K562 (cell line): ENCODE results near the gene BFSP1. TPM values are rescaled to one million over a fixed set of nuclear protein-coding genes. Genes with fewer than 3 reads are reported as not detected.
A peak's percentile ranks its signal among the peaks of the same experiment; 100 is the strongest.

ENCODE experiments used
- ARID2 ChIP-seq: fragments of 450-650 bp; IDR thresholded peaks from 2 replicates; pipeline ENCODE4 v1.6.1; 2017; ENCODE audit warnings: antibody characterized with exemption, mild to moderate bottlenecking
- ARID4B ChIP-seq: sonication (generic); formaldehyde crosslinking; IDR thresholded peaks from 2 replicates; pipeline ENCODE4 v1.8.0; 2022; ENCODE audit warnings: mild to moderate bottlenecking, missing genetic modification reagents
- BCOR ChIP-seq: fragments of 450-650 bp; IDR thresholded peaks from 2 replicates; pipeline ENCODE4 v1.6.1; 2016
- BRF2 ChIP-seq: IDR thresholded peaks from 3 replicates; pipeline ENCODE4 v1.6.1; 2011; ENCODE audit warnings: borderline replicate concordance, mild to moderate bottlenecking; ENCODE audit not compliant: insufficient read length, insufficient read depth
- DPF2 ChIP-seq: fragments of 450-650 bp; IDR thresholded peaks from 2 replicates; pipeline ENCODE4 v1.6.1; 2016
- E4F1 ChIP-seq: fragments of 250-450 bp; sonication (Bioruptor Pico); IDR thresholded peaks from 2 replicates; pipeline ENCODE4 v1.5.0; 2021; ENCODE audit warnings: mild to moderate bottlenecking, borderline replicate concordance
- ELF1 ChIP-seq: fragments of 200-800 bp; sonication (Bioruptor generic); IDR thresholded peaks from 2 replicates; pipeline ENCODE4 v1.6.1; 2016; ENCODE audit warnings: missing genetic modification characterization, missing compliant biosample characterization
- FUS ChIP-seq: fragments of 200-400 bp; formaldehyde crosslinking; optimal IDR thresholded peaks from 2 replicates; pipeline ENCODE3; 2017; ENCODE audit warnings: low read depth, low read length
- GABPA ChIP-seq: fragments of 200-800 bp; sonication (Bioruptor generic); conservative IDR thresholded peaks from 2 replicates; pipeline ENCODE4 v1.6.1; 2016; ENCODE audit warnings: low read depth, missing genetic modification characterization, missing compliant biosample characterization
- GABPB1 ChIP-seq: sonication (generic); formaldehyde crosslinking; IDR thresholded peaks from 2 replicates; pipeline ENCODE4 v1.8.0; 2022; ENCODE audit warnings: mild to moderate bottlenecking, missing genetic modification reagents
- GABPB2 ChIP-seq: fragments of 250-450 bp; sonication (Bioruptor Pico); conservative IDR thresholded peaks from 2 replicates; pipeline ENCODE4 v1.5.1; 2021; ENCODE audit warnings: mild to moderate bottlenecking
- HMG20B ChIP-seq: fragments of 250-450 bp; sonication (Bioruptor Pico); IDR thresholded peaks from 2 replicates; pipeline ENCODE4 v1.5.0; 2021; ENCODE audit warnings: mild to moderate bottlenecking
- JUND ChIP-seq, 2 experiments: IDR thresholded peaks; 2 replicates in 1 of 2; 3 replicates in 1 of 2; pipeline ENCODE4 v1.6.1; 2011; ENCODE audit warnings: borderline replicate concordance in 2 of 2, low read depth in 2 of 2, low read length in 2 of 2, improper control_type of control experiment in 1 of 2, missing biosample characterization in 1 of 2, missing genetic modification characterization in 1 of 2, missing genetic modification reagents in 1 of 2
- LARP7 ChIP-seq: fragments of 450-650 bp; IDR thresholded peaks from 2 replicates; pipeline ENCODE4 v1.6.1; 2016
- SIX5 ChIP-seq, 2 experiments: IDR thresholded peaks; 2 replicates each; pipeline ENCODE4 v1.6.1; 2011; ENCODE audit warnings: low read length in 2 of 2, borderline replicate concordance in 1 of 2, low read depth in 1 of 2, mild to moderate bottlenecking in 1 of 2, moderate library complexity in 1 of 2; ENCODE audit not compliant: insufficient read depth in 1 of 2
- SNIP1 ChIP-seq: fragments of 450-650 bp; IDR thresholded peaks from 2 replicates; pipeline ENCODE4 v1.7.1; 2017; ENCODE audit warnings: low read depth, mild to moderate bottlenecking
- SP1 ChIP-seq: sonication (generic); formaldehyde crosslinking; IDR thresholded peaks from 2 replicates; pipeline ENCODE4 v1.8.1; 2022; ENCODE audit warnings: mild to moderate bottlenecking, missing genetic modification reagents
- SREBF2 ChIP-seq: sonication (generic); formaldehyde crosslinking; IDR thresholded peaks from 2 replicates; pipeline ENCODE4 v1.4.0; 2020; ENCODE audit warnings: mild to moderate bottlenecking, missing genetic modification reagents
- STAT5A ChIP-seq: IDR thresholded peaks from 2 replicates; pipeline ENCODE4 v1.6.1; 2012; ENCODE audit warnings: low read length, inconsistent platforms, borderline replicate concordance
- WHSC1 ChIP-seq: IDR thresholded peaks from one replicate; pipeline ENCODE4 v1.6.1; 2012; ENCODE audit warnings: low read length, control low read depth, inconsistent platforms
- ZC3H11A ChIP-seq: IDR thresholded peaks from 2 replicates; pipeline ENCODE4 v1.6.1; 2012; ENCODE audit warnings: low read depth, low read length, improper control_type of control experiment
- ZFPM2 ChIP-seq: fragments of 250-450 bp; sonication (Bioruptor Pico); IDR thresholded peaks from 2 replicates; pipeline ENCODE4 v1.5.1; 2022; ENCODE audit warnings: mild to moderate bottlenecking
- ZNF24 ChIP-seq: fragments of 450-650 bp; IDR thresholded peaks from 2 replicates; pipeline ENCODE4 v1.6.1; 2016
- ZNF347 ChIP-seq: fragments of 450-650 bp; formaldehyde crosslinking; IDR thresholded peaks from 2 replicates; pipeline ENCODE4 v1.4.0; 2020; ENCODE audit warnings: low read depth, mild to moderate bottlenecking, moderate library complexity
- ZNF354B ChIP-seq: fragments of 250-450 bp; sonication (Bioruptor Pico); IDR thresholded peaks from 2 replicates; pipeline ENCODE4 v1.4.0; 2020
- polyA plus RNA-seq, 8 experiments: library from polyadenylated mRNA; depleted of rRNA in 4 of 8; stranded (reverse) in 5 of 8; unstranded in 3 of 8; fragments of >200 nt; fragmentation: Nextera tagmentation in 2 of 8; fragmentation: Illumina TruSeq in 1 of 8; extraction: Ambion mirVana in 2 of 8; extraction: Trizol in 1 of 8; gene quantifications; 2 replicates each; pipeline versions ENCODE4 v1.2.1 to v1.2.3, GENCODE V29; 2011 to 2014; ENCODE audit warnings: inconsistent platforms in 1 of 8, missing spikeins in 1 of 8
- total RNA-seq, 7 experiments: library from RNA; depleted of rRNA in 6 of 7; stranded (reverse); fragments of >200 nt in 6 of 7; fragmentation: Illumina TruSeq in 2 of 7; extraction: Trizol in 2 of 7; gene quantifications; 2 replicates each; pipeline versions ENCODE4 v1.2.1 to v1.2.3, GENCODE V29; 2011 to 2021; ENCODE audit warnings: low replicate concordance in 1 of 7

The BFSP1 gene
- total and polyA plus RNA-seq, 9 of the 15 experiments (the other 6 are each of a cell fraction or from before 2014, with no cell fraction given): 0.09 to 0.86 (median 0.40) TPM

- no peak for TF ChIP-seq JUND (IDR thresholded peaks at IDR 0.05; ENCODE audit: borderline replicate concordance, low read depth, low read length)
- no peak for TF ChIP-seq JUND (tag; IDR thresholded peaks at IDR 0.05; ENCODE audit: borderline replicate concordance, low read depth, low read length)
- no peak for TF ChIP-seq SNIP1
- no peak for TF ChIP-seq ZNF347 (CRISPR knock-in tag)
- TF ChIP-seq BCOR: no peak
- TF ChIP-seq STAT5A: no peak
- TF ChIP-seq ARID2: no peak
- TF ChIP-seq E4F1: no peak
- TF ChIP-seq SREBF2 (CRISPR knock-in tag): no peak
- TF ChIP-seq ZNF24: no peak
- no peak for TF ChIP-seq GABPB1 (CRISPR knock-in tag)
- TF ChIP-seq ZC3H11A: no peak
- TF ChIP-seq LARP7: no peak
- TF ChIP-seq SP1 (CRISPR knock-in tag): no peak
- no peak for TF ChIP-seq ARID4B (CRISPR knock-in tag)
- TF ChIP-seq ZNF354B (CRISPR knock-in tag): no peak
- no peak for TF ChIP-seq ELF1 (tag)
- TF ChIP-seq ZFPM2: no peak
- no peak for TF ChIP-seq BRF2
- no peak for TF ChIP-seq WHSC1
- TF ChIP-seq GABPB2 (CRISPR knock-in tag): no peak
- peak; percentile 68; the same call in 1 of the 2 replicates for TF ChIP-seq DPF2
- TF ChIP-seq HMG20B (CRISPR knock-in tag): no peak
- no peak for TF ChIP-seq FUS
- TF ChIP-seq GABPA (tag): no peak
- no peak for TF ChIP-seq SIX5 (IDR thresholded peaks at IDR 0.05; ENCODE audit: borderline replicate concordance in 1 of 2, insufficient read depth in 1 of 2, low read depth in 1 of 2, low read length in 2 of 2)
Measured at GRCh38 chr20:17507032-17507431, 24.1 kb downstream of the BFSP1 start (continued).
